OCI-LY7 (cell line): ENCODE measurements around the gene ARL6IP6.

Source experiments
- CTCF ChIP-seq: fragments of 200-600 bp; sonication (generic); conservative IDR thresholded peaks from 2 replicates; pipeline ENCODE4 v1.5.1; 2014; ENCODE audit warnings: mild to moderate bottlenecking, antibody characterized with exemption, low read length, moderate library complexity, mixed read lengths
- EZH2phosphoT487 ChIP-seq: fragments of 200-600 bp; sonication (generic); IDR thresholded peaks from 2 replicates; pipeline ENCODE4 v1.6.1; 2018; ENCODE audit warnings: low read depth, borderline replicate concordance, mild to moderate bottlenecking, mixed run types, antibody characterized with exemption, low read length, moderate library complexity, mixed read lengths

GRCh38 chr2:152781175-152781574 lies 62.8 kb downstream of the ARL6IP6 start:
- TF ChIP-seq CTCF = no peak
- no peak for TF ChIP-seq EZH2phosphoT487
